Stimulated activated memory B cell treated with anti-CD40 and anti-IgM and Interleukin-4, amounts not matched to agents 10 μg/mL and 1 μg/mL and 100 μg/mL, for 72 hours (primary cell): ENCODE measurements around the gene RAX2.
"Not testable (repeated sequence)": the region's sequence is repeated elsewhere in the genome, so short reads cannot be mapped to it uniquely, and the experiment has no call there.

Experiments used
- ATAC-seq: fragments of 150-1000 bp; cut with Tn5 transposase; 2 replicates; pipeline ENCODE4 v1.10.0; 2021
- H3K27ac Mint-ChIP-seq: one replicate; pipeline ENCODE4 v1.8.0; 2022; ENCODE audit warnings: mild to moderate bottlenecking, mixed read lengths
- H3K27me3 Mint-ChIP-seq: one replicate; pipeline ENCODE4 v1.8.0; 2022; ENCODE audit warnings: mixed read lengths
- H3K36me3 Mint-ChIP-seq: one replicate; pipeline ENCODE4 v1.8.0; 2022; ENCODE audit warnings: mixed read lengths
- H3K4me1 Mint-ChIP-seq: one replicate; pipeline ENCODE4 v1.8.0; 2022; ENCODE audit warnings: mixed read lengths
- H3K4me3 Mint-ChIP-seq: one replicate; pipeline ENCODE4 v1.8.0; 2022; ENCODE audit warnings: mild to moderate bottlenecking, moderate library complexity, mixed read lengths
- H3K9me3 Mint-ChIP-seq: one replicate; pipeline ENCODE4 v1.8.0; 2022; ENCODE audit warnings: mixed read lengths

RAX2 gene

GRCh38 chr19:3762501-3763459 lies 9.2 kb downstream of the RAX2 start, which contains the start of gene MRPL54:
Gene MRPL54, plus strand, starts transcription at chr19:3762682. Its CDS starts 19 bp downstream, at chr19:3762701.
- Mint-ChIP-seq H3K4me3 (peak within 1 kb of the TSS; percentile 98), H3K27ac (peak within 1 kb of the TSS; percentile 98), H3K4me1 (peaks cover 48% of the 10 kb centered on the region), H3K27me3 (no peaks in the 10 kb centered on the region), H3K9me3 (no peaks in the 10 kb centered on the region), H3K36me3 (peaks cover 22% of the 10 kb centered on the region)
- ATAC-seq, result peak; percentile 93

- H3K4me1 Mint-ChIP-seq, result peaks cover 48% of the 10 kb centered on the region
- no peak for ATAC-seq
- peak overlapping the region; percentile 98 for H3K27ac Mint-ChIP-seq
- H3K4me3 Mint-ChIP-seq, result peak overlapping the region; percentile 98
- no peaks in the 10 kb centered on the region for H3K27me3 Mint-ChIP-seq
- H3K36me3 Mint-ChIP-seq, result peaks cover 16% of the 10 kb centered on the region
- H3K9me3 Mint-ChIP-seq, result no peaks in the 10 kb centered on the region
These were observed 9.9 kb downstream of the RAX2 start for GRCh38 chr19:3762130-3762473.

- H3K36me3 Mint-ChIP-seq, result peaks cover 11% of the 10 kb centered on the region
- no peaks in the 10 kb centered on the region for H3K27me3 Mint-ChIP-seq
- peak within 1 kb of the TSS; percentile 98 for H3K27ac Mint-ChIP-seq
- peaks cover 46% of the 10 kb centered on the region for H3K4me1 Mint-ChIP-seq
- H3K4me3 Mint-ChIP-seq, result peak within 1 kb of the TSS; percentile 98
- peak; percentile 78 for ATAC-seq
- H3K9me3 Mint-ChIP-seq, result no peaks in the 10 kb centered on the region
These were observed 10.5 kb downstream of the RAX2 start, which contains the start of gene APBA3 for GRCh38 chr19:3761382-3762129. Gene APBA3, minus strand, starts transcription at chr19:3761692. Its CDS starts 1,428 bp downstream, at chr19:3760264.

GRCh38 chr19:3760871-3761361 lies 11.1 kb downstream of the RAX2 start:
- Mint-ChIP-seq H3K4me3 (peak overlapping the region; percentile 92), H3K36me3 (peaks cover 5% of the 10 kb centered on the region), H3K4me1 (peaks cover 44% of the 10 kb centered on the region), H3K27me3 (no peaks in the 10 kb centered on the region), H3K27ac (peak overlapping the region; percentile 98), H3K9me3 (no peaks in the 10 kb centered on the region)
- ATAC-seq, result no peak

- Mint-ChIP-seq H3K4me1 (peaks cover 54% of the 10 kb centered on the region), H3K27ac (no peak overlapping the region), H3K9me3 (no peaks in the 10 kb centered on the region), H3K27me3 (no peaks in the 10 kb centered on the region), H3K4me3 (no peak overlapping the region), H3K36me3 (peaks cover 12% of the 10 kb centered on the region)
- no peak for ATAC-seq
These were observed 12.4 kb downstream of the RAX2 start for GRCh38 chr19:3759482-3760254.

- not testable (repeated sequence) for H3K4me3 Mint-ChIP-seq, H3K9me3 Mint-ChIP-seq, H3K27me3 Mint-ChIP-seq, H3K27ac Mint-ChIP-seq, ATAC-seq
- H3K4me1 Mint-ChIP-seq, result peaks cover 55% of the 10 kb centered on the region
- H3K36me3 Mint-ChIP-seq, result peaks cover 19% of the 10 kb centered on the region
These were observed 13.7 kb downstream of the RAX2 start for GRCh38 chr19:3758297-3758696.

GRCh38 chr19:3757705-3758104 lies 14.3 kb downstream of the RAX2 start:
- not testable (repeated sequence) for H3K9me3 Mint-ChIP-seq, H3K27ac Mint-ChIP-seq, ATAC-seq, H3K27me3 Mint-ChIP-seq, H3K4me3 Mint-ChIP-seq
- H3K4me1 Mint-ChIP-seq, result peaks cover 49% of the 10 kb centered on the region
- H3K36me3 Mint-ChIP-seq, result peaks cover 25% of the 10 kb centered on the region

- Mint-ChIP-seq H3K4me1 (peaks cover 14% of the 10 kb centered on the region), H3K36me3 (peaks cover 50% of the 10 kb centered on the region), H3K9me3 (no peaks in the 10 kb centered on the region), H3K27me3 (no peaks in the 10 kb centered on the region), H3K27ac (no peak overlapping the region), H3K4me3 (no peak overlapping the region)
- peak; percentile 54 for ATAC-seq
These were observed 18.2 kb downstream of the RAX2 start for GRCh38 chr19:3753631-3754410.

GRCh38 chr19:3752492-3752891 lies 19.5 kb downstream of the RAX2 start:
- Mint-ChIP-seq H3K27ac (no peak overlapping the region), H3K36me3 (peaks cover 45% of the 10 kb centered on the region), H3K9me3 (no peaks in the 10 kb centered on the region), H3K4me1 (peaks cover 14% of the 10 kb centered on the region), H3K4me3 (no peak overlapping the region), H3K27me3 (no peaks in the 10 kb centered on the region)
- ATAC-seq, result no peak

- ATAC-seq, result no peak
- Mint-ChIP-seq H3K27me3 (peaks cover 5% of the 10 kb centered on the region), H3K4me3 (no peak overlapping the region), H3K36me3 (peaks cover 45% of the 10 kb centered on the region), H3K9me3 (no peaks in the 10 kb centered on the region), H3K27ac (no peak overlapping the region), H3K4me1 (peaks cover 14% of the 10 kb centered on the region)
These were observed 20.8 kb downstream of the RAX2 start for GRCh38 chr19:3751236-3751635.

GRCh38 chr19:3750211-3750610 lies 21.8 kb downstream of the RAX2 start:
- Mint-ChIP-seq H3K27me3 (peaks cover 7% of the 10 kb centered on the region), H3K36me3 (peaks cover 44% of the 10 kb centered on the region), H3K4me3 (no peak overlapping the region), H3K9me3 (no peaks in the 10 kb centered on the region), H3K4me1 (peaks cover 7% of the 10 kb centered on the region), H3K27ac (no peak overlapping the region)
- ATAC-seq, result no peak

GRCh38 chr19:3748965-3749364 lies 23.1 kb downstream of the RAX2 start:
- ATAC-seq, result no peak
- Mint-ChIP-seq H3K27me3 (peaks cover 7% of the 10 kb centered on the region), H3K4me1 (no peaks in the 10 kb centered on the region), H3K4me3 (no peak overlapping the region), H3K27ac (no peak overlapping the region), H3K9me3 (no peaks in the 10 kb centered on the region), H3K36me3 (peaks cover 34% of the 10 kb centered on the region)

GRCh38 chr19:3746371-3747056 lies 25.5 kb downstream of the RAX2 start:
- Mint-ChIP-seq H3K27ac (no peak overlapping the region), H3K9me3 (no peaks in the 10 kb centered on the region), H3K36me3 (peaks cover 21% of the 10 kb centered on the region), H3K4me1 (no peaks in the 10 kb centered on the region), H3K27me3 (peaks cover 7% of the 10 kb centered on the region), H3K4me3 (no peak overlapping the region)
- ATAC-seq, result no peak
